Measurements from ENCODE around the gene KRTAP21-3.

The KRTAP21-3 gene

DNA sequence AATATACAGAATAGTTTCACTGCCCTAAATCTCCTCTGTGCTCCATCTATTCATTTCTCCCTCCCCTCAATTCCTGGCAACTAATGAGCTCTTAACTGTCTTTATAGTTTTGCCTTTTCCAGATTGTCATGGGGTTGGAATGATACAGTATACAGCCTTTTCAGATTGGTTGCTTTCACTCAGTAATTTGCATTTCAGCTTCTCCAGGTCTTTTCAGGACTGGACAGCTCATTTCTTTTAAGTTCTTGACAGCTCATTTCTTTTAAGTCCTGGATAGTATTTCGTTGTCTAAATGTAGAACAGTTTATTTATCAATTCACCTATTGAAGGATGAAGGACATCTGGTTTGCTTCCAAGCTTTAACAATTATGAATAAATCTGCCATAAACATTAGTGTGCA, 22.6 kb downstream of the KRTAP21-3 start:
- peaks cover 11 to 14% of the 10 kb centered on the region in 2 donors for H3K9me3 Mint-ChIP-seq
- DNase-seq, result no peak
- no peaks in the 10 kb centered on the region for H3K4me1 Mint-ChIP-seq
- H3K27ac Mint-ChIP-seq, result no peak overlapping the region
- no peak for ATAC-seq (replicated peaks)
- no peak overlapping the region for H3K4me3 Mint-ChIP-seq
- no peaks in the 10 kb centered on the region for H3K27me3 Mint-ChIP-seq
- H3K36me3 Mint-ChIP-seq, result no peaks in the 10 kb centered on the region

DNA sequence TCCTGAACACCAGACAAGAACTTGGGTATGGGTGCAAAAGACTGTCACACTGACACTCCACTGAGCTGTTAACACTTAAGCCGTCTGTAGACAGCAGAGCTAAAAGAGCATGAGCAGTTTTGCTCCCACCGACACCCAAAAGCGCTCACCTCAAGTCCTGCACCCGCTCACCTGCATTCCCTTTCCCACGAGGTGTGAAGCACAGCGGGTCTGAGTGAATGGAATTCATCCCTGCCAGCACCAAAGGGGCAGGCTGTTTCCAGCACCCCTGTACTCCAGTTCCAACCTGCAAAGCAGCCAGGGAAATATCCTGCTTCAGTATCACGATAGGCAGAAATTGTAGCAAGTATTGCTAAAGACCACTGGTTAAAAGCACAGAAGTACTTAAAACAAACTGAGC, 28.8 kb downstream of the KRTAP21-3 start:
- Mint-ChIP-seq H3K36me3 (no peaks in the 10 kb centered on the region), H3K27ac (no peak overlapping the region), H3K9me3 (peaks cover 0 to 3% of the 10 kb centered on the region in 2 donors), H3K4me3 (no peak overlapping the region), H3K27me3 (no peaks in the 10 kb centered on the region), H3K4me1 (no peaks in the 10 kb centered on the region)
- ATAC-seq (replicated peaks), result no peak
- DNase-seq, result no peak

DNA sequence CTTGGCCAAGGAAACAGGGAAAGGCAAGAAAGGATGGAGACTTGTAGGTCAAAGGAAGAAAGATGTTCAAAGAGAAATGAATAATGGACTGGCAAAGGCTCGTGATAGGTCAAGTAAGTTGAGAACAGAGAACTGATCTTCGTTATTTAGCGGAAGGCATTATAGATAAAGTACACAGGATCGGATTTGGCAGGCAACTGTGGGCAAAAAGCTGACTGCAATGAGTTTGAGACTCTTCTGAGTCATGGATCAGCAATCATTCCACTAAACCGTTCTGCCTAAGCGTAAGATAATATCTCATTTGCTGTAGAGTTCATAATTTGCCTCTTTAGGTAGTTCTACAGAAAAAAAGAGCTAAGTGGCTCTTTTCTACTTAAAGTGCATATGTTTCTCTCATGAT, 34.1 kb downstream of the KRTAP21-3 start:
- H3K9me3 Mint-ChIP-seq, result peaks cover 5 to 8% of the 10 kb centered on the region in 2 donors
- no peak overlapping the region for H3K27ac Mint-ChIP-seq
- no peaks in the 10 kb centered on the region for H3K36me3 Mint-ChIP-seq
- H3K4me3 Mint-ChIP-seq, result no peak overlapping the region
- H3K4me1 Mint-ChIP-seq, result no peaks in the 10 kb centered on the region
- ATAC-seq (replicated peaks) (no peak), DNase-seq (no peak)
- H3K27me3 Mint-ChIP-seq, result no peaks in the 10 kb centered on the region

- Mint-ChIP-seq H3K4me3 (no peak overlapping the region), H3K9me3 (peaks cover 8% of the 10 kb centered on the region in 2 donors), H3K27me3 (no peaks in the 10 kb centered on the region), H3K36me3 (no peaks in the 10 kb centered on the region), H3K27ac (no peak overlapping the region), H3K4me1 (no peaks in the 10 kb centered on the region)
- no peak for DNase-seq
- no peak for ATAC-seq (replicated peaks)
These were observed 38.0 kb downstream of the KRTAP21-3 start for GRCh38 chr21:30680586-30680985.

DNA sequence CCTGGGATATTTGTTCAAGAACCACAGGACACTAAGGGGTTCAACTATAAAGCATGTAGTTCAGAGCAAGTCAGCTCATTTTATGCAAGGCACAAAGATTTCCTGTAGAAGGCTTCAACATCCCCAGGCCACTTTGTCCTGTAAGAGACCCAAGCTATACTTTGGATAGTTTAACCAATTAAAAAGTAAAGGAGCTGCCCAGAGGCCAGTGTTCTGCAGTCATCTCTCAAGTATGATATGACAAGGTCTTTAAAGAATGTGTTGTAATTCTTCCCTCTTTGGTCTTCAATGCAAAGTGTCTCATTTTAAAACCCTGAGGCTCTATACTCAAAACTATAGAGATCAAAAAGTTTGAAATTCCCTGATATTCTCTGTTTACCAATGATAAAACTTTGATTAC, 41.8 kb downstream of the KRTAP21-3 start:
- H3K27me3 Mint-ChIP-seq, result no peaks in the 10 kb centered on the region
- H3K36me3 Mint-ChIP-seq, result no peaks in the 10 kb centered on the region
- no peak for DNase-seq
- H3K4me1 Mint-ChIP-seq, result no peaks in the 10 kb centered on the region
- no peak overlapping the region for H3K4me3 Mint-ChIP-seq
- H3K27ac Mint-ChIP-seq, result no peak overlapping the region
- ATAC-seq (replicated peaks), result no peak
- H3K9me3 Mint-ChIP-seq, result peaks cover 0 to 9% of the 10 kb centered on the region in 2 donors

- DNase-seq, result no peak
- no peaks in the 10 kb centered on the region for H3K4me1 Mint-ChIP-seq
- H3K9me3 Mint-ChIP-seq, result peaks cover 11 to 15% of the 10 kb centered on the region in 2 donors
- no peak for ATAC-seq (replicated peaks)
- H3K27ac Mint-ChIP-seq, result no peak overlapping the region
- no peaks in the 10 kb centered on the region for H3K27me3 Mint-ChIP-seq
- no peak overlapping the region for H3K4me3 Mint-ChIP-seq
- H3K36me3 Mint-ChIP-seq, result no peaks in the 10 kb centered on the region
These were observed 44.3 kb downstream of the KRTAP21-3 start for GRCh38 chr21:30674312-30674711.

DNA sequence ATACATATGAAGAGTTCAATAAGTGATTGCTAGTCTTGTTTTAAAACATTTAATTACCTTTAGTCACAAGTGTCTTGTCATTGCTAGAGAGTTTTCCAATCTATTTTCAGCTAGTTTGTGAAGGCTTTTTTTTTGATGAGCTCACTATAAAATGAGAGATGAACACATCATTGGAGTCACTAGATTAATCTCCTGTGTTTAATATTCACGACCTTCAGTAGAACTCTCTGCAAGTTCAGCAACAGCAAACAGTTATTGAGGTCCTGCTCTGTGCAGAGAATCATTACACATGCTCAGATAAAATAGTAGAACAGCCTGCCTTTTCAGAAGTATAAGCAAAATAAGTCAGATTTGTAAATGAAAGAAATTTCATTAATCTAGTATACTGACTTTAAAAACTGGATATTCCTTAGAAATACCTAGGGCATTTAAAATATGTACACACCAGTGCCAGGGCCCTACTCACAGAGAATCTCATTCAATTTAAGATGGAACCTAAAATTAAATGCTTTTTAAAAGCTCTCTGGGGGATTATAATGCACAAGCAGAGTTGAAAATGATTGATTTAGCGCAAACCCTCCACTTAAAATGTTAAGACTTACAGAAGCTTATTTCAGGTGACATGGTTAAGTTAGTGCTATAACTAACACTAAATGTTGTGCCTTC, 45.5 kb downstream of the KRTAP21-3 start:
- DNase-seq (no peak), ATAC-seq (replicated peaks) (no peak)
- Mint-ChIP-seq H3K36me3 (no peaks in the 10 kb centered on the region), H3K4me1 (no peaks in the 10 kb centered on the region), H3K9me3 (peaks cover 15 to 18% of the 10 kb centered on the region in 2 donors), H3K4me3 (no peak overlapping the region), H3K27ac (no peak overlapping the region), H3K27me3 (no peaks in the 10 kb centered on the region)

GRCh38 chr21:30668776-30669175, 49.8 kb downstream of the KRTAP21-3 start:
- no peak overlapping the region for H3K27ac Mint-ChIP-seq
- ATAC-seq (replicated peaks), result no peak

More at GRCh38 chr21:30668776-30669175, 49.8 kb downstream of the KRTAP21-3 start:
- peaks cover 13 to 20% of the 10 kb centered on the region in 2 donors for H3K9me3 Mint-ChIP-seq
- H3K4me1 Mint-ChIP-seq, result no peaks in the 10 kb centered on the region
- H3K36me3 Mint-ChIP-seq, result no peaks in the 10 kb centered on the region
- DNase-seq, result no peak
- no peak overlapping the region for H3K4me3 Mint-ChIP-seq
- H3K27me3 Mint-ChIP-seq, result no peaks in the 10 kb centered on the region
